AG04450 (cell line): Measurements from ENCODE around the gene PGM2. TPM values are rescaled to one million over a fixed set of nuclear protein-coding genes. Genes with fewer than 3 reads are reported as not detected.
"Not testable (repeated sequence)": the region's sequence is repeated elsewhere in the genome, so short reads cannot be mapped to it uniquely, and the experiment has no call there.

Experiments
- CTCF ChIA-PET: fragments of 300-600, 350-600 bp; formaldehyde crosslinking; extraction: SDS; loops from one replicate; lab custom pipeline; 2022; ENCODE audit warnings: antibody characterized with exemption, inconsistent platforms; lab: Charles Lee
- POLR2A ChIA-PET: fragments of 350-600 bp; formaldehyde crosslinking; extraction: SDS; loops from one replicate; lab custom pipeline; 2021; ENCODE audit warnings: antibody characterized with exemption, inconsistent platforms; lab: Yijun Ruan, JAX
- DNase-seq: peaks from one replicate; pipeline ENCODE4 v3.0.0-alpha.2; 2011; ENCODE audit warnings: low read depth, low spot score
- H3K27ac ChIP-seq: one replicate; pipeline ENCODE4 v1.5.1; 2012; ENCODE audit warnings: low read depth, low read length, control low read depth
- H3K27me3 ChIP-seq: one replicate; pipeline ENCODE4 v1.6.0; 2012; ENCODE audit warnings: low read length; ENCODE audit not compliant: control insufficient read depth, insufficient read depth
- H3K4me3 ChIP-seq: 2 replicates; pipeline ENCODE4 v1.5.1; 2011; ENCODE audit warnings: mild to moderate bottlenecking, low read depth, low read length, control low read depth
- H3K9me3 ChIP-seq: 2 replicates; pipeline ENCODE4 v1.5.1; 2012; ENCODE audit warnings: low read length; ENCODE audit not compliant: control insufficient read depth, insufficient read depth
- polyA minus RNA-seq: library from RNA; depleted of rRNA, polyadenylated mRNA; stranded (reverse); fragments of >200 nt; gene quantifications from 2 replicates; pipeline ENCODE4 v1.2.3, GENCODE V29; 2011; rRNA and poly(A)+ RNA removed
- polyA plus RNA-seq: library from polyadenylated mRNA; depleted of rRNA; stranded (reverse); fragments of >200 nt; gene quantifications from 2 replicates; pipeline ENCODE4 v1.2.3, GENCODE V29; 2011; rRNA removed
- TF ChIP-seq, protein P1 (sequence below): IDR thresholded peaks from 2 replicates; pipeline ENCODE4 v1.5.1; 2011; ENCODE audit warnings: low read depth, low read length, control low read depth, inconsistent platforms

The PGM2 gene
- polyA plus RNA-seq (17.6 and 24.1 TPM in 2 replicates), polyA minus RNA-seq (12.7 and 16.3 TPM in 2 replicates)

DNA sequence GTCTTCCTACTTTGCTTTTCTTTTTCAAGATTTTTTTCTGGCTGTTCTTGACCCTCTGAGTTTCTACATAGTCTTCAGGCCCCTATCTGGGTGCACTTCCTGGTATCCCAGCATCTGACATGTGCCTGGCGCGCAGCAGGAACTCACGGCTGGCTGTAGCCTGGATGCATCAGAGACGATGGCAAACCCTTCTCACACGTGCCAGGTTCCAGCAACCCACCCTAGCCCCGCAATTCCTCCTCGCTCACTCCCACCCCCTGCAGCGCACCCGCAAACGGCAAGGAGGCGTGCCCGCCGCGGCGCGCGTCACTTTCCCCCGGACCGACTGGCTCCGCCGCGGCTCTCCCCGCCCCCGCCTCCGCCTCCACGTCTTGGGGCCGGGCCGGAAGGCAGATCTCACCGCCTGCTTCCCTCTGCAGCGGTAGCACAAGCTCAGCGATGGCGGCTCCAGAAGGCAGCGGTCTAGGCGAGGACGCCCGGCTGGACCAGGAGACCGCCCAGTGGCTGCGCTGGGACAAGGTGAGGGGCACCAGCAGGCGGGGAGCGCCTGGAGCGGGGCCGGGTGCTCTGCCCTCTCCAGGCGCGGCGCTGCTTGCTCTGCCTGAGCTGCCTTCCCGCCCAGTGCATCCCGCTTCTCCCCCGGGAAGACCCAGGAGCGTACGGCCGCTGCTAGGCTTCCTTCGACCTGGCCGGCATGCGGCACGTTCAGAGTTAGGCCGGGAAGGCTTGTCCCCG, at the start of gene PGM2:
Gene PGM2, plus strand, starts transcription at position 392 of the 735 bp plus-strand sequence. Its CDS starts 47 bp downstream, at position 439.
- Histone ChIP-seq H3K4me3 (peak within 1 kb of the TSS; percentile 88), H3K27me3 (no peaks in the 10 kb centered on the region), H3K9me3 (peaks cover 6% of the 10 kb centered on the region; the same call in 1 of the 2 replicates), H3K27ac (peak within 1 kb of the TSS; percentile 47)
- no peak for DNase-seq
- TF ChIP-seq, protein P1, sequence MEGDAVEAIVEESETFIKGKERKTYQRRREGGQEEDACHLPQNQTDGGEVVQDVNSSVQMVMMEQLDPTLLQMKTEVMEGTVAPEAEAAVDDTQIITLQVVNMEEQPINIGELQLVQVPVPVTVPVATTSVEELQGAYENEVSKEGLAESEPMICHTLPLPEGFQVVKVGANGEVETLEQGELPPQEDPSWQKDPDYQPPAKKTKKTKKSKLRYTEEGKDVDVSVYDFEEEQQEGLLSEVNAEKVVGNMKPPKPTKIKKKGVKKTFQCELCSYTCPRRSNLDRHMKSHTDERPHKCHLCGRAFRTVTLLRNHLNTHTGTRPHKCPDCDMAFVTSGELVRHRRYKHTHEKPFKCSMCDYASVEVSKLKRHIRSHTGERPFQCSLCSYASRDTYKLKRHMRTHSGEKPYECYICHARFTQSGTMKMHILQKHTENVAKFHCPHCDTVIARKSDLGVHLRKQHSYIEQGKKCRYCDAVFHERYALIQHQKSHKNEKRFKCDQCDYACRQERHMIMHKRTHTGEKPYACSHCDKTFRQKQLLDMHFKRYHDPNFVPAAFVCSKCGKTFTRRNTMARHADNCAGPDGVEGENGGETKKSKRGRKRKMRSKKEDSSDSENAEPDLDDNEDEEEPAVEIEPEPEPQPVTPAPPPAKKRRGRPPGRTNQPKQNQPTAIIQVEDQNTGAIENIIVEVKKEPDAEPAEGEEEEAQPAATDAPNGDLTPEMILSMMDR: no peak
- ChIA-PET CTCF (interaction anchor here (1.1 to 2.7 kb wide), 5 partner anchors 8 to 225 kb away, joined by 3 to 14 read pairs (median 6); no protein-coding TSS in a partner anchor), POLR2A (interaction anchor here (1.0 to 1.2 kb wide), 2 partner anchors 61 to 140 kb away, joined by 3 read pairs; partner anchors contain the start of gene RELL1)

DNA sequence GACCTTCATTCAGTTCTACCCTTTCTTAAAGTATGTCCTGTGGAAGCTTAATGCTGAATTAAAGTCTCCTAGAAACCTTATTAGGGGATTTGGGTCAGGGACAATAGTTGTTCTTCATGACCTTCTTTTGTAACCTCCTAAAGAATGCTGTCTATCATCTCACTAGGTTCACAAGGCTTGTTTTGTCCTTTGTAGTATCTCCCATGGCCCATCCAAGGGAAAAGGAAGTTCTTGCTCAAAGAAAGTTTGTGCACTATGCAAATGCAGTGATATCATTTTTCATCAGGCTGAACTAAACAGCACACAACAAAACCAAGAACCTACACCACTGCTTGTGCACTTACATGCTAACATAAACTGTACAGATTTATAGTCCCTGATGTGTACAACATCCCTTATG, 46.6 kb upstream of the PGM2 start:
- CTCF ChIA-PET: no interaction called here
- no peaks in the 10 kb centered on the region for H3K9me3 ChIP-seq

GRCh38 chr4:37780444-37781130, 45.9 kb upstream of the PGM2 start:
- Histone ChIP-seq H3K9me3 (no peaks in the 10 kb centered on the region), H3K4me3 (no peak overlapping the region), H3K27ac (no peak overlapping the region), H3K27me3 (peaks cover 16% of the 10 kb centered on the region)
- no peak for DNase-seq
- POLR2A ChIA-PET: no interaction called here
- CTCF ChIA-PET: no interaction called here
- TF ChIP-seq, protein P1: no peak

More for the DNA sequence above, 46.6 kb upstream of the PGM2 start:
- TF ChIP-seq, protein P1: no peak
- Histone ChIP-seq H3K27me3 (peaks cover 10% of the 10 kb centered on the region), H3K27ac (no peak overlapping the region), H3K4me3 (no peak overlapping the region)
- POLR2A ChIA-PET: no interaction called here
- no peak for DNase-seq

DNA sequence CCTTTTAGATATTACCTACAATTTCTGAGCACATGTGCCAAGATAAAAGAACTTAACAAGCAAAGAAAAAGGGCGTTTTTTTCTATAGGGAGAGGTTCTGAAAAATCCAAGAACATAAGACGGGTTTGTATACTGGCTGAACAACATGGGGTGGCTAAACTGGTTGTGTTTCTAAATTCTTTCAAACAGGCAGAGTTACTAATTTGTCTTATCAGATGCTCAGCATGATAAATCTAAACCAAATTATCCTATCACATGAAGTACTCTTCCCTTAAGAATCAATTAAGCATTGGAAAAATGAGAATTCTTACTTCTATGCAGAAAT, 45.4 kb upstream of the PGM2 start:
- H3K27ac ChIP-seq: no peak overlapping the region
- TF ChIP-seq, protein P1: no peak
- H3K9me3 ChIP-seq: no peaks in the 10 kb centered on the region
- no peak overlapping the region for H3K4me3 ChIP-seq
- CTCF ChIA-PET: no interaction called here
- POLR2A ChIA-PET: no interaction called here
- H3K27me3 ChIP-seq: peaks cover 20% of the 10 kb centered on the region
- no peak for DNase-seq

DNA sequence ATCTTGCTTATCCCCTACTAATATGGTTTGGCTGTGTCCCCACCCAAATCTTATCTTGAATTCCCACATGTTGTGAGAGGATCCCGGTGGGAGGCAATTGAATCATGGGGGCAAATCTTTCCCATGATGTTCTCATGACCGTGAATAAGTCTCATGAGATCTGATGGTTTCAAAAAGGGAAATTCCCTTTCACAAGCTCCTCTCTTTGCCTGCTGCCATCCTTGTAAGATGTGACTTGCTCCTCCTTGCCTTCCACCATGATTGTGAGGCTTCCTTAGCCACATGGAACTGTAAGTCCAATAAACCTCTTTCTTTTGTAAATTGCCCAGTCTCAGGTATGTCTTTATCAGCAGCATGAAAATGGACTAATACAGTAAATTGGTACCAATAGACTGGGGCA, 40.2 kb upstream of the PGM2 start:
- POLR2A ChIA-PET, H3K9me3 ChIP-seq, CTCF ChIA-PET, H3K27ac ChIP-seq, DNase-seq, H3K4me3 ChIP-seq: not testable (repeated sequence)
- peaks cover 28% of the 10 kb centered on the region for H3K27me3 ChIP-seq

- CTCF ChIA-PET: interaction anchor here (0.9 kb wide), 1 partner anchor 15 kb away, joined by 3 read pairs; no protein-coding TSS in a partner anchor
- POLR2A ChIA-PET, H3K4me3 ChIP-seq, H3K27ac ChIP-seq, H3K9me3 ChIP-seq, DNase-seq: not testable (repeated sequence)
- H3K27me3 ChIP-seq: peaks cover 29% of the 10 kb centered on the region
These were observed 38.5 kb upstream of the PGM2 start for GRCh38 chr4:37787883-37788460.
